ENCODE measurements around the gene VCAM1.

VCAM1 gene

DNA sequence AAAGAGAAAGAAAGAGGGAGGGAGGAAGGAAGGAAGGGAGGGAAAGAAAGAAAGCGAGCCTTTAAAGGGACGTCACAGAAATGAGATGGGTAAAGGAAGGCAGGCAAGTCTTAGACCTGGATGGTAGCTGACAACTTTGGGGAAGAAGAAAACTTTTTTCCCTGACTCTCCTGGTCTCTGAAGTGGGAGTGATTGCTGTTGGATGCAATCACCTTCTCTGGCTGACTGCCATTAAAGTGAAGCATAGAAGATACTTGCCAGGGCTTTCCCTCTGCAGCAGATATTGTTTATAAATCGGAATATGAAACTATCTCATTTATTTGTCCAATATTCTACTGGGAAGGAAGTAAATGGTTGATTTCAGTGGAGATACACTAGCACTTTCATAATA lies 27.0 kb downstream of the VCAM1 start:
- H3K4me1 ChIP-seq (ENCODE audit: low read length): no peaks in the 10 kb centered on the region
- H2AFZ ChIP-seq (ENCODE audit: low read length): no peak overlapping the region
- no peaks in the 10 kb centered on the region for H3K79me2 ChIP-seq (ENCODE audit: low read length)
- no peak overlapping the region for H3K9ac ChIP-seq (ENCODE audit: low read length)
- DNase-seq: no peak
- no peak overlapping the region for H3K27ac ChIP-seq (ENCODE audit: low read length)
- H3K9me2 ChIP-seq (replicated peaks; ENCODE audit: insufficient read depth, low read length): no peaks in the 10 kb centered on the region
- H3K27me3 ChIP-seq (replicated peaks; ENCODE audit: insufficient read depth, low read length): no peaks in the 10 kb centered on the region
- H3K4me3 ChIP-seq (ENCODE audit: low read length): no peak overlapping the region
- no peak overlapping the region for H3K4me2 ChIP-seq (ENCODE audit: low read depth, low read length)
- H3K36me3 ChIP-seq (replicated peaks; ENCODE audit: insufficient read depth, low read length): no peaks in the 10 kb centered on the region
- no peaks in the 10 kb centered on the region for H3F3A ChIP-seq (ENCODE audit: insufficient read depth, low read length)
- H3K9me3 ChIP-seq (replicated peaks; ENCODE audit: insufficient read depth, low read length): no peaks in the 10 kb centered on the region
- H4K20me1 ChIP-seq (ENCODE audit: insufficient read depth, low read length): no peaks in the 10 kb centered on the region
- TF ChIP-seq, protein P1, sequence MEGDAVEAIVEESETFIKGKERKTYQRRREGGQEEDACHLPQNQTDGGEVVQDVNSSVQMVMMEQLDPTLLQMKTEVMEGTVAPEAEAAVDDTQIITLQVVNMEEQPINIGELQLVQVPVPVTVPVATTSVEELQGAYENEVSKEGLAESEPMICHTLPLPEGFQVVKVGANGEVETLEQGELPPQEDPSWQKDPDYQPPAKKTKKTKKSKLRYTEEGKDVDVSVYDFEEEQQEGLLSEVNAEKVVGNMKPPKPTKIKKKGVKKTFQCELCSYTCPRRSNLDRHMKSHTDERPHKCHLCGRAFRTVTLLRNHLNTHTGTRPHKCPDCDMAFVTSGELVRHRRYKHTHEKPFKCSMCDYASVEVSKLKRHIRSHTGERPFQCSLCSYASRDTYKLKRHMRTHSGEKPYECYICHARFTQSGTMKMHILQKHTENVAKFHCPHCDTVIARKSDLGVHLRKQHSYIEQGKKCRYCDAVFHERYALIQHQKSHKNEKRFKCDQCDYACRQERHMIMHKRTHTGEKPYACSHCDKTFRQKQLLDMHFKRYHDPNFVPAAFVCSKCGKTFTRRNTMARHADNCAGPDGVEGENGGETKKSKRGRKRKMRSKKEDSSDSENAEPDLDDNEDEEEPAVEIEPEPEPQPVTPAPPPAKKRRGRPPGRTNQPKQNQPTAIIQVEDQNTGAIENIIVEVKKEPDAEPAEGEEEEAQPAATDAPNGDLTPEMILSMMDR (IDR thresholded peaks at IDR 0.05; ENCODE audit: low read length): no peak
- no peak for TF ChIP-seq EZH2phosphoT487 (IDR thresholded peaks at IDR 0.05; ENCODE audit: low read length)

DNA sequence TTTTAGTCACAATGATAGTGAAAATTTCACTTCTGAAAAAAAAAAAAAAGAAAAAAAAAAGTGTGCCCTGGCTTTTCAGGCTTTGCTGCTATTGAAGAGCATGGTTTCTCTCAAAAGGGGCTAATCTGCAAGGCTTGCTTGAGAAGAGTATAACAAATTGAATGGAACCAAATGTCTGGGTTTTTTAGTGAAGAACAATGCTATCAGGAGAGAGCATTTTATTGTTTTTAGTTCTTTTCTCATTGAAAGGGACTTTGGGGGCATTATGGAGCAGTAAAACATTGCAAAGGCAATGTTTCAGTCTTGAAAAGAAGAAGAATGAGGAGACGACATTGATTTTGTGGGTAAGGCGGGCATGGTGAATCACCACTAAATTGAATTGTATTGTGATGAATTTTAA lies 28.2 kb downstream of the VCAM1 start:
- no peak for DNase-seq
- H2AFZ ChIP-seq (ENCODE audit: low read length): no peak overlapping the region
- H3K36me3 ChIP-seq (replicated peaks; ENCODE audit: insufficient read depth, low read length): no peaks in the 10 kb centered on the region
- H4K20me1 ChIP-seq (ENCODE audit: insufficient read depth, low read length): no peaks in the 10 kb centered on the region
- H3K4me2 ChIP-seq (ENCODE audit: low read depth, low read length): no peak overlapping the region
- no peaks in the 10 kb centered on the region for H3K27me3 ChIP-seq (replicated peaks; ENCODE audit: insufficient read depth, low read length)
- H3K9me3 ChIP-seq (replicated peaks; ENCODE audit: insufficient read depth, low read length): no peaks in the 10 kb centered on the region
- H3K27ac ChIP-seq (ENCODE audit: low read length): no peak overlapping the region
- no peaks in the 10 kb centered on the region for H3F3A ChIP-seq (ENCODE audit: insufficient read depth, low read length)
- H3K9ac ChIP-seq (ENCODE audit: low read length): no peak overlapping the region
- no peak overlapping the region for H3K4me3 ChIP-seq (ENCODE audit: low read length)
- H3K9me2 ChIP-seq (replicated peaks; ENCODE audit: insufficient read depth, low read length): no peaks in the 10 kb centered on the region
- H3K79me2 ChIP-seq (ENCODE audit: low read length): no peaks in the 10 kb centered on the region
- TF ChIP-seq EZH2phosphoT487 (IDR thresholded peaks at IDR 0.05; ENCODE audit: low read length): no peak
- no peak for TF ChIP-seq EZH2 (optimal IDR thresholded peaks at IDR 0.05; ENCODE audit: low read depth, low read length)
- TF ChIP-seq, protein P1 (IDR thresholded peaks at IDR 0.05; ENCODE audit: low read length): no peak
- H3K4me1 ChIP-seq (ENCODE audit: low read length): no peaks in the 10 kb centered on the region

- no peak for DNase-seq
- no peaks in the 10 kb centered on the region for H3K4me1 ChIP-seq (ENCODE audit: low read length)
- no peak for TF ChIP-seq EZH2phosphoT487 (IDR thresholded peaks at IDR 0.05; ENCODE audit: low read length)
- TF ChIP-seq EZH2 (optimal IDR thresholded peaks at IDR 0.05; ENCODE audit: low read depth, low read length): no peak
- TF ChIP-seq, protein P1 (IDR thresholded peaks at IDR 0.05; ENCODE audit: low read length): no peak
These were observed 30.7 kb downstream of the VCAM1 start for GRCh38 chr1:100750005-100750885.

More at GRCh38 chr1:100750005-100750885, 30.7 kb downstream of the VCAM1 start:
- Histone ChIP-seq H3K36me3 (replicated peaks; ENCODE audit: insufficient read depth, low read length) (no peaks in the 10 kb centered on the region), H2AFZ (ENCODE audit: low read length) (no peak overlapping the region), H3K27ac (ENCODE audit: low read length) (no peak overlapping the region), H3K9me3 (replicated peaks; ENCODE audit: insufficient read depth, low read length) (no peaks in the 10 kb centered on the region), H3K9me2 (replicated peaks; ENCODE audit: insufficient read depth, low read length) (no peaks in the 10 kb centered on the region), H3F3A (ENCODE audit: insufficient read depth, low read length) (no peaks in the 10 kb centered on the region), H3K4me2 (ENCODE audit: low read depth, low read length) (no peak overlapping the region), H3K9ac (ENCODE audit: low read length) (no peak overlapping the region), H3K27me3 (replicated peaks; ENCODE audit: insufficient read depth, low read length) (no peaks in the 10 kb centered on the region), H4K20me1 (ENCODE audit: insufficient read depth, low read length) (no peaks in the 10 kb centered on the region), H3K79me2 (ENCODE audit: low read length) (no peaks in the 10 kb centered on the region), H3K4me3 (ENCODE audit: low read length) (no peak overlapping the region)

Data from MM.1S (cell line).